22Rv1 (cell line): ENCODE data around the gene NAA10.

ENCODE experiments used
- H3K27ac ChIP-seq: fragments of 450-650 bp; 2 replicates; pipeline ENCODE4 v1.5.1; 2017
- CTCF ChIP-seq: fragments of 450-650 bp; IDR thresholded peaks from 2 replicates; pipeline ENCODE4 v1.5.1; 2017; ENCODE audit warnings: mild to moderate bottlenecking
- ZFX ChIP-seq: fragments of 450-650 bp; IDR thresholded peaks from 2 replicates; pipeline ENCODE4 v1.6.1; 2017; ENCODE audit warnings: antibody characterized with exemption, borderline replicate concordance

NAA10 gene

GRCh38 chrX:153919281-153919680 lies 15.6 kb downstream of the NAA10 start:
- no peak overlapping the region for H3K27ac ChIP-seq
- TF ChIP-seq CTCF, result no peak
- TF ChIP-seq ZFX, result no peak

GRCh38 chrX:153917869-153918268 lies 17.0 kb downstream of the NAA10 start:
- H3K27ac ChIP-seq, result no peak overlapping the region
- TF ChIP-seq CTCF, result no peak
- TF ChIP-seq ZFX, result no peak

- TF ChIP-seq CTCF, result no peak
- TF ChIP-seq ZFX, result no peak
- H3K27ac ChIP-seq, result no peak overlapping the region
These were observed 21.1 kb downstream of the NAA10 start for GRCh38 chrX:153913701-153914100.

- TF ChIP-seq ZFX (no peak), CTCF (no peak)
- no peak overlapping the region for H3K27ac ChIP-seq
These were observed 21.6 kb downstream of the NAA10 start for GRCh38 chrX:153913211-153913610.

GRCh38 chrX:153911798-153912197 lies 23.0 kb downstream of the NAA10 start:
- no peak for TF ChIP-seq ZFX
- TF ChIP-seq CTCF, result no peak

GRCh38 chrX:153910446-153910845 lies 24.4 kb downstream of the NAA10 start:
- TF ChIP-seq CTCF (no peak), ZFX (no peak)
- H3K27ac ChIP-seq, result no peak overlapping the region

More at GRCh38 chrX:153911798-153912197, 23.0 kb downstream of the NAA10 start:
- no peak overlapping the region for H3K27ac ChIP-seq

GRCh38 chrX:153909980-153910360 lies 24.9 kb downstream of the NAA10 start:
- TF ChIP-seq ZFX (no peak), CTCF (no peak)
- H3K27ac ChIP-seq, result no peak overlapping the region
